Colonic mucosa (tissue), 4 donors: ENCODE results near the gene SMARCB1. TPM values are rescaled to one million over a fixed set of nuclear protein-coding genes. Genes with fewer than 3 reads are reported as not detected.

Source experiments
- DNase-seq: peaks from one replicate; pipeline ENCODE4 v3.0.0-alpha.2; 2020
- H3K27ac ChIP-seq: fragments of 200-600 bp; one replicate; pipeline ENCODE4 v1.8.0; 2021
- H3K27me3 ChIP-seq: fragments of 200-600 bp; one replicate; pipeline ENCODE4 v1.8.0; 2021
- H3K36me3 ChIP-seq: fragments of 200-600 bp; one replicate; pipeline ENCODE4 v1.8.0; 2021
- H3K4me1 ChIP-seq: fragments of 200-600 bp; one replicate; pipeline ENCODE4 v1.8.0; 2021; ENCODE audit warnings: mild to moderate bottlenecking
- H3K4me3 ChIP-seq: fragments of 200-600 bp; one replicate; pipeline ENCODE4 v1.8.0; 2021
- H3K9ac ChIP-seq, 2 donors: one replicate each; pipeline ENCODE4 v1.7.0; 2013; ENCODE audit warnings: control low read depth in 2 of 2, low read depth in 2 of 2, low read length in 2 of 2
- H3K9me3 ChIP-seq: fragments of 200-600 bp; one replicate; pipeline ENCODE4 v1.8.0; 2021
- CTCF ChIP-seq: fragments of 200-600 bp; IDR thresholded peaks from one replicate; pipeline ENCODE4 v1.8.0; 2022; ENCODE audit warnings: antibody characterized with exemption, mild to moderate bottlenecking
- intact Hi-C: fragments of 100-400 bp; cut with DNase I; formaldehyde crosslinking; loops from one replicate; pipeline ENCODE4 v1.14.1; 2022
- total RNA-seq, 2 donors: library from RNA; stranded (reverse); fragmentation: NEBNext Ultra II Directional in 1 of 2; extraction: Animal tissue kit (Norgen Biotek cat#: 25700) in 1 of 2; gene quantifications; one replicate each; pipeline ENCODE4 v1.2.1, GENCODE V29; 2021
- donor health status: healthy.
- donor health status: DM: no; HTN: no; CAD: no.
- donor health status: DM: no; HTN: no; CAD: no.

Gene SMARCB1
- total RNA-seq, 2 donors from 2014 or later = 77.8 to 96.0 TPM

- peaks cover 21% of the 10 kb centered on the region for H3K36me3 ChIP-seq
- peaks cover 7% of the 10 kb centered on the region for H3K4me1 ChIP-seq
- H3K9me3 ChIP-seq = no peaks in the 10 kb centered on the region
- TF ChIP-seq CTCF = no peak
- no peak overlapping the region for H3K4me3 ChIP-seq
- intact Hi-C loops = no loop called here
- no peak for DNase-seq
- H3K27ac ChIP-seq = no peak overlapping the region
- H3K9ac ChIP-seq = no peak overlapping the region
- no peaks in the 10 kb centered on the region for H3K27me3 ChIP-seq
These were observed 4.3 kb downstream of the SMARCB1 start for GRCh38 chr22:23790819-23791737.

GRCh38 chr22:23791738-23792645, 5.2 kb downstream of the SMARCB1 start:
- Histone ChIP-seq H3K9ac (no peak overlapping the region), H3K4me3 (no peak overlapping the region), H3K27me3 (no peaks in the 10 kb centered on the region), H3K4me1 (peaks cover 7% of the 10 kb centered on the region), H3K9me3 (no peaks in the 10 kb centered on the region), H3K36me3 (peaks cover 21% of the 10 kb centered on the region), H3K27ac (no peak overlapping the region)
- no peak for DNase-seq
- intact Hi-C loops = no loop called here
- no peak for TF ChIP-seq CTCF

- no peak for DNase-seq
- H3K27ac ChIP-seq = no peak overlapping the region
- intact Hi-C loops = no loop called here
- TF ChIP-seq CTCF = no peak
- no peaks in the 10 kb centered on the region for H3K27me3 ChIP-seq
- H3K9ac ChIP-seq = no peak overlapping the region
- H3K36me3 ChIP-seq = peaks cover 21% of the 10 kb centered on the region
- no peak overlapping the region for H3K4me3 ChIP-seq
- no peaks in the 10 kb centered on the region for H3K9me3 ChIP-seq
- peaks cover under 1% of the 10 kb centered on the region for H3K4me1 ChIP-seq
These were observed 6.6 kb downstream of the SMARCB1 start for GRCh38 chr22:23793326-23793725.

GRCh38 chr22:23796461-23796860, 9.7 kb downstream of the SMARCB1 start:
- no peak overlapping the region for H3K9ac ChIP-seq
- no peaks in the 10 kb centered on the region for H3K4me1 ChIP-seq
- intact Hi-C loops = no loop called here
- no peak for TF ChIP-seq CTCF
- no peak for DNase-seq
- peaks cover 26% of the 10 kb centered on the region for H3K36me3 ChIP-seq
- H3K27me3 ChIP-seq = no peaks in the 10 kb centered on the region
- no peak overlapping the region for H3K4me3 ChIP-seq
- no peaks in the 10 kb centered on the region for H3K9me3 ChIP-seq
- no peak overlapping the region for H3K27ac ChIP-seq

GRCh38 chr22:23800297-23801237, 13.8 kb downstream of the SMARCB1 start:
- intact Hi-C loops = no loop called here
- no peak for DNase-seq
- Histone ChIP-seq H3K9ac (no peak overlapping the region), H3K9me3 (no peaks in the 10 kb centered on the region), H3K4me3 (no peak overlapping the region), H3K27ac (no peak overlapping the region), H3K36me3 (peaks cover 24% of the 10 kb centered on the region), H3K4me1 (no peaks in the 10 kb centered on the region), H3K27me3 (no peaks in the 10 kb centered on the region)
- TF ChIP-seq CTCF = no peak
